DMS79 treated with DMSO at 0.1 percent for 48 hours (cell line): Measurements from ENCODE around the gene PLEK.

Experiments
- DNase-seq: peaks from one replicate; lab custom pipeline; 2025; lab: John Stamatoyannopoulos, UW

PLEK gene

GRCh38 chr2:68414876-68415275 is 49.8 kb downstream of the PLEK start:
- DNase-seq: no peak

GRCh38 chr2:68415521-68415920 is 50.4 kb downstream of the PLEK start:
- no peak for DNase-seq

- no peak for DNase-seq
Observed at GRCh38 chr2:68416081-68416675, 51.1 kb downstream of the PLEK start.

- no peak for DNase-seq
Observed at GRCh38 chr2:68417926-68418325, 52.8 kb downstream of the PLEK start.

GRCh38 chr2:68418419-68418818 is 53.3 kb downstream of the PLEK start:
- no peak for DNase-seq

GRCh38 chr2:68418855-68419254 is 53.8 kb downstream of the PLEK start:
- no peak for DNase-seq

GRCh38 chr2:68420254-68420910 is 55.3 kb downstream of the PLEK start:
- no peak for DNase-seq

- DNase-seq: no peak
Observed at GRCh38 chr2:68423966-68424650, 59.0 kb downstream of the PLEK start.

GRCh38 chr2:68425503-68425902 is 60.4 kb downstream of the PLEK start:
- no peak for DNase-seq

GRCh38 chr2:68426446-68426845 is 61.4 kb downstream of the PLEK start:
- no peak for DNase-seq

GRCh38 chr2:68426848-68427579 is 61.9 kb downstream of the PLEK start:
- DNase-seq: no peak

- no peak for DNase-seq
Observed at GRCh38 chr2:68428126-68428525, 63.0 kb downstream of the PLEK start.

- no peak for DNase-seq
Observed at GRCh38 chr2:68428746-68429145, 63.7 kb downstream of the PLEK start.

- DNase-seq: no peak
Observed at GRCh38 chr2:68429311-68429826, 64.3 kb downstream of the PLEK start.

GRCh38 chr2:68431316-68431972 is 66.4 kb downstream of the PLEK start:
- DNase-seq: no peak

- no peak for DNase-seq
Observed at GRCh38 chr2:68432696-68433658, 67.9 kb downstream of the PLEK start.

GRCh38 chr2:68434981-68435380 is 69.9 kb downstream of the PLEK start:
- DNase-seq: no peak

- DNase-seq: no peak
Observed at GRCh38 chr2:68435615-68436014, 70.5 kb downstream of the PLEK start.

GRCh38 chr2:68436270-68436669 is 71.2 kb downstream of the PLEK start:
- DNase-seq: no peak

GRCh38 chr2:68438455-68439303 is 73.6 kb downstream of the PLEK start:
- no peak for DNase-seq
